ENCODE data around the gene SCN3A. TPM values are rescaled to one million over a fixed set of nuclear protein-coding genes. Genes with fewer than 3 reads are reported as not detected.

Gene SCN3A
- total RNA-seq, 1 experiment from 2014 or later: 0.07 TPM

DNA sequence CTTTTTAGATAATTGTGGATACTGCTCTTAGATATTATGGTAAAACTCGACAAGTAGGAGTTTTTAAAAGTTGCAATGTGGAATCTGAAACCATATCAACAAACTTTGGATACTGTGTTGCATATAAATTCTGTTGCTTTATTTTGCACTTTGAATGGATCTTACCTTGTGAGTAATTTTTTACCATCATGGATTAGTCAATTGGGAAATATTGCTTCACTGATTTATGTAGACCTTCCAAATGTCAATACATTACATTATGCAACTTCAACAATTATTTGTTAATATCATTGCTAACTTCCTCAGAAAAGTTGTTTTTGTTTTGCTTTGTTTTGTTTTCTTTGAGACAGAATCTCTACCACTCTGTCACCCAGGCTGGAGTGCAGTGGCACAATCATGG, 146.5 kb downstream of the SCN3A start:
- Histone ChIP-seq H3K27ac (ENCODE audit: low read length) (no peak overlapping the region), H3K9ac (ENCODE audit: low read length) (no peak overlapping the region), H3K9me3 (ENCODE audit: low read length) (no peaks in the 10 kb centered on the region), H3F3A (ENCODE audit: low read length, unreplicated experiment) (no peaks in the 10 kb centered on the region), H4K20me1 (ENCODE audit: low read length) (no peaks in the 10 kb centered on the region), H3K27me3 (ENCODE audit: low read length) (no peaks in the 10 kb centered on the region), H3K9me2 (replicated peaks; ENCODE audit: low read length) (no peaks in the 10 kb centered on the region), H2AFZ (ENCODE audit: low read length) (no peak overlapping the region), H3K36me3 (ENCODE audit: low read depth, low read length) (no peaks in the 10 kb centered on the region), H3K4me1 (ENCODE audit: insufficient read depth, low read length) (no peaks in the 10 kb centered on the region), H3K4me3 (ENCODE audit: low read length) (no peak overlapping the region), H3K79me2 (ENCODE audit: low read length) (no peaks in the 10 kb centered on the region), H3K4me2 (ENCODE audit: low read length) (no peak overlapping the region)
- ChIA-PET CTCF (no interaction called here), POLR2A (ENCODE audit: unreplicated experiment) (no interaction called here)
- ATAC-seq: no peak
- DNase-seq: no peak
- no peak for TF ChIP-seq EZH2phosphoT487 (IDR thresholded peaks at IDR 0.05; ENCODE audit: borderline replicate concordance, low read length)
- no peak for TF ChIP-seq EZH2 (IDR thresholded peaks at IDR 0.05; ENCODE audit: low read length, unreplicated experiment)
- TF ChIP-seq, protein P1, sequence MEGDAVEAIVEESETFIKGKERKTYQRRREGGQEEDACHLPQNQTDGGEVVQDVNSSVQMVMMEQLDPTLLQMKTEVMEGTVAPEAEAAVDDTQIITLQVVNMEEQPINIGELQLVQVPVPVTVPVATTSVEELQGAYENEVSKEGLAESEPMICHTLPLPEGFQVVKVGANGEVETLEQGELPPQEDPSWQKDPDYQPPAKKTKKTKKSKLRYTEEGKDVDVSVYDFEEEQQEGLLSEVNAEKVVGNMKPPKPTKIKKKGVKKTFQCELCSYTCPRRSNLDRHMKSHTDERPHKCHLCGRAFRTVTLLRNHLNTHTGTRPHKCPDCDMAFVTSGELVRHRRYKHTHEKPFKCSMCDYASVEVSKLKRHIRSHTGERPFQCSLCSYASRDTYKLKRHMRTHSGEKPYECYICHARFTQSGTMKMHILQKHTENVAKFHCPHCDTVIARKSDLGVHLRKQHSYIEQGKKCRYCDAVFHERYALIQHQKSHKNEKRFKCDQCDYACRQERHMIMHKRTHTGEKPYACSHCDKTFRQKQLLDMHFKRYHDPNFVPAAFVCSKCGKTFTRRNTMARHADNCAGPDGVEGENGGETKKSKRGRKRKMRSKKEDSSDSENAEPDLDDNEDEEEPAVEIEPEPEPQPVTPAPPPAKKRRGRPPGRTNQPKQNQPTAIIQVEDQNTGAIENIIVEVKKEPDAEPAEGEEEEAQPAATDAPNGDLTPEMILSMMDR (conservative IDR thresholded peaks at IDR 0.05; ENCODE audit: low read depth, low read length): no peak
- no TSS peak for BruUV-seq (replicated peaks)
- intact Hi-C loops (cut with micrococcal nuclease): no loop called here

DNA sequence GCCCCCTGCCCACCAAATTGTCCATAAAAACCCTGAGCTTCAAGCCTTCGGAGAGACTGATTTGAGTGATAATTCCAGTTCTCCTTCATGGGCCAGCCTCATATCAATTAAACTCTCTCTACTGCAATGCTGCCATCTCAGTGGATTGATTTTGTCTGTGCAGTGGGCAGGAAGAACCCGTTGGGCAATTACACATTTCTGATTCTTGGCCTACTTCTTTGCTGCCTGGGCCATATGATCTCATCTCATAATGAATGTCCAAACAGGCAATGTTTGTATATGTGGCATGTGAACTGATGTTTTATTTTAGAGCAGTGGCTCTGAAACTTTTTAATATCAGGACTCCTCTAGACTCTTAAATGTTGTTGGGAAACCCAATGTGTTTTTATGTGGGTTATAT, 147.3 kb downstream of the SCN3A start:
- H4K20me1 ChIP-seq (ENCODE audit: low read length): no peaks in the 10 kb centered on the region
- H3K27ac ChIP-seq (ENCODE audit: low read length): no peak overlapping the region
- H3K9ac ChIP-seq (ENCODE audit: low read length): no peak overlapping the region
- ChIA-PET CTCF (no interaction called here), POLR2A (ENCODE audit: unreplicated experiment) (no interaction called here)
- TF ChIP-seq EZH2 (IDR thresholded peaks at IDR 0.05; ENCODE audit: low read length, unreplicated experiment): no peak
- TF ChIP-seq, protein P1 (conservative IDR thresholded peaks at IDR 0.05; ENCODE audit: low read depth, low read length): no peak
- no peaks in the 10 kb centered on the region for H3K36me3 ChIP-seq (ENCODE audit: low read depth, low read length)
- no peaks in the 10 kb centered on the region for H3K79me2 ChIP-seq (ENCODE audit: low read length)
- ATAC-seq (no peak), DNase-seq (no peak)
- intact Hi-C loops (cut with micrococcal nuclease): no loop called here
- no peaks in the 10 kb centered on the region for H3K4me1 ChIP-seq (ENCODE audit: insufficient read depth, low read length)
- H3K27me3 ChIP-seq (ENCODE audit: low read length): no peaks in the 10 kb centered on the region
- no peaks in the 10 kb centered on the region for H3K9me3 ChIP-seq (ENCODE audit: low read length)
- H3K9me2 ChIP-seq (replicated peaks; ENCODE audit: low read length): no peaks in the 10 kb centered on the region
- no peak overlapping the region for H3K4me2 ChIP-seq (ENCODE audit: low read length)
- no peak overlapping the region for H3K4me3 ChIP-seq (ENCODE audit: low read length)
- no peak overlapping the region for H2AFZ ChIP-seq (ENCODE audit: low read length)
- no peaks in the 10 kb centered on the region for H3F3A ChIP-seq (ENCODE audit: low read length, unreplicated experiment)
- BruUV-seq (replicated peaks): no TSS peak

DNA sequence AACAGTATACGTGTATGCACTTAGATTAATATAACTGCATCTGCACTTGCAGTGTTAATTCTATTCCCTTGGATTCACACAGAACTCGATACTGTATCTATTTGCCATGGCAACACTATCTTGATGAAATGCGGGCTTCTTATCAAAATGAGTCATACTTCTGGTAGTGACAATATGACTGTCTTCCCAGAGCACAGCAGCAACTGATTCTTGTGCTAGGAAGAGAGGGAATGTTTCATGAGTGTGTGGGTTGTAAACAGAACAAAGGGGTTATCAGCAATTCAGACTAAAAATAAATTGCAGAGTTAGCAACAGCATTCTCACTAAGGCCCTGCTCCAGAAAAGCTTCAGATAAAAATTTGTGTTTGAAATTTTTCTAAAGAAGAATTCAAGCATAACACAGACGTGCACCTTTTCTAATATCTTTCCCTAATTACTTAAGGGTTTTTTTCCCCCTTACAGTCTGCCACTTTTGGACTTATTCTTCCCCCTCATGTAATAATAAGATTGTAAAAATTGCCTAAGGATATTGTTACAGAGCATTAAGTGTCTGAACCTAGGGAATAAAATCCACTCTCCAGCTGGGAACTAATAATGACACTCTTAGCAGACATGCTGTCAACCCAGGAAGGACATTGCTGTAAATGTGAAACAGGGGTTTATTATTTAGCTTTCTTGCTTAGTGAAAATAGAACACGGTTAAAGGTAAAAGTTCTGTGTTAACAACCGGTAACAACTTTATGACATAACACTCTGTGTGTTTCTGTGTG, 148.6 kb downstream of the SCN3A start:
- no peak overlapping the region for H3K4me2 ChIP-seq (ENCODE audit: low read length)
- CTCF ChIA-PET: no interaction called here
- H3K36me3 ChIP-seq (ENCODE audit: low read depth, low read length): no peaks in the 10 kb centered on the region
- no peaks in the 10 kb centered on the region for H3K79me2 ChIP-seq (ENCODE audit: low read length)
- DNase-seq (no peak), ATAC-seq (no peak)
- no peaks in the 10 kb centered on the region for H4K20me1 ChIP-seq (ENCODE audit: low read length)
- H3K4me1 ChIP-seq (ENCODE audit: insufficient read depth, low read length): no peaks in the 10 kb centered on the region
- H3K4me3 ChIP-seq (ENCODE audit: low read length): no peak overlapping the region
- no TSS peak for BruUV-seq (replicated peaks)
- TF ChIP-seq EZH2phosphoT487 (IDR thresholded peaks at IDR 0.05; ENCODE audit: borderline replicate concordance, low read length): no peak
- no peaks in the 10 kb centered on the region for H3K9me3 ChIP-seq (ENCODE audit: low read length)
- H3K9me2 ChIP-seq (replicated peaks; ENCODE audit: low read length): no peaks in the 10 kb centered on the region
- intact Hi-C loops (cut with micrococcal nuclease): no loop called here
- no peak overlapping the region for H2AFZ ChIP-seq (ENCODE audit: low read length)
- H3K27me3 ChIP-seq (ENCODE audit: low read length): no peaks in the 10 kb centered on the region
- no peak overlapping the region for H3K27ac ChIP-seq (ENCODE audit: low read length)
- no peaks in the 10 kb centered on the region for H3F3A ChIP-seq (ENCODE audit: low read length, unreplicated experiment)
- POLR2A ChIA-PET (ENCODE audit: unreplicated experiment): no interaction called here
- no peak overlapping the region for H3K9ac ChIP-seq (ENCODE audit: low read length)
